ENCODE data around the gene NEK2.
"Not testable (repeated sequence)": the region's sequence is repeated elsewhere in the genome, so short reads cannot be mapped to it uniquely, and the experiment has no call there.

The NEK2 gene

GRCh38 chr1:211632117-211632807, 43.2 kb downstream of the NEK2 start:
- no peak for DNase-seq

DNA sequence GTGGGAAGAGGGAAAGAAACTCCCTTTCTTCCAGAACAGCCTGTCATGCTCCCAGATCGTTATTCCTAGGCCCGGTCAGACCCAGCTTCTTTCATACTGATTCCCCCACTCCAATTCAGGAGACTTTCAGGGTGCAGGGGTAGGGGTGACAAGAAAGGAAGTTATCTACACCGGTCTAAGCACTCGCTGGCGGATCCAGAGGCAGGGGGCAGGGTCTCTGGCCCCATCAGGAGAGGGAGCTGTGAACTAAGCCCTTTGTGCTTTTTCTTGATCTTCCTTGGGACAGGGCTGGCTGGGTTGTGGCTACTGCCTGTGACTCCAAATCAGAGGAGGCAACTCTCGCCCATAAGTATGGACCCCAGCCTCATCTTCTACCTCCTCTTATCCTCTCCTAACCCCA, 44.3 kb downstream of the NEK2 start:
- DNase-seq = no peak

GRCh38 chr1:211630236-211631081, 45.0 kb downstream of the NEK2 start:
- DNase-seq = no peak

GRCh38 chr1:211628417-211628816, 47.0 kb downstream of the NEK2 start:
- DNase-seq = no peak

GRCh38 chr1:211627259-211627658, 48.2 kb downstream of the NEK2 start:
- DNase-seq = no peak

GRCh38 chr1:211625866-211626265, 49.6 kb downstream of the NEK2 start:
- not testable (repeated sequence) for DNase-seq

DNA sequence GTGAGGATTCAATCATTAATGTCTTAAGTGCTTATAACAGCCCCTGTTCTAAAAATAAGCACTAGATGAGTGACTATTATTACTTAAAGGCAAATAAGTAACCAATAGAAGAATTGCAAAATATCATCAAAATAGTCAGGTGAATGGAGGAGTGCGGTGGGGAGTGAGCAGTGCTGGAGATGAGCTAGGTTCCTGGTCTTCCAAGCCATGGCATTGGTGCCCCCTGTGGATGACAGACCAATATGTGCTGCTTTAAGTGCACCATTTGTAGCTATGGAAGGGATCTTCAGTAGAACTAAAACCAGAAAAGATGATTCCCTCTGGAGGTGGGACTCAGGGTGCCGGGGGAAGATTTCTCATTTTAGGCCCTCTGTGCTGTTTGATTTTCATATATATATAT, 50.4 kb downstream of the NEK2 start:
- no peak for DNase-seq

- DNase-seq = no peak
These were observed 51.9 kb downstream of the NEK2 start for GRCh38 chr1:211623515-211623914.

DNA sequence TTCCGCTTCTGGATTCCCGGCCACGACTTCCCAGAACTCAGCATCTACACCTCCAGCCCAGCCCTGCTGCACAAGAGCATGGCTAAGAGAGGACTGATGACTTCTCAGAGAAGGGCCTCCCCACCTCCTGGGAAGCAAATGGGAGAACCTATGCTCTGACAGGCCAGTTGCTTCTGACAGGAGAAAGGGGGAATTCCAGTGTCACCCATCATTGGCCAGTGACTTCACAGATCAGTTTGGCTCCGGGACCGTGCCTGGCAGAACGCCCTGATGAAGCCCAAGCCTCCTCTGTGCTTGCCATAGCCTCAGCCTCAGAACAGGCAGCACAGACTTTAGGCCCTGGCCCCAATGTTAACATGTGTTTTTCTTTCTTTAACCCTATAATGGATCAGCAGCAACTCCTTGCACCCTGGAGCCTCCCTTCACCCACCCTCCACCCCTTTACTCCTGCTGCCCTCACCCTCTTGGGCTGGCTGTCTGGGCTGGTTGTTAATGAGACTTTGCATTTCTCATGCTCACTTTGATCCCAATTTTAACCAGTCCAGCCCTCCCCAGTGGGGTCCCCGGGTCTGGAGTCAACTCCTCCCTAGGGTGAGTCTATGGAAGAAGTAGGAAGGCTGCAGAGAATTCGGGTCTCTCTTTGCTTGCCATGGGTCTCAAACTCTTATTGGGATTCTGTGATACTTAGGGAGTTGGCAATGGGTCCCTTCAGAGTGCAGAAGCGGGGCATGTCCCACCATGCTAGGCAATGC, 53.8 kb downstream of the NEK2 start:
- no peak for DNase-seq

DNA sequence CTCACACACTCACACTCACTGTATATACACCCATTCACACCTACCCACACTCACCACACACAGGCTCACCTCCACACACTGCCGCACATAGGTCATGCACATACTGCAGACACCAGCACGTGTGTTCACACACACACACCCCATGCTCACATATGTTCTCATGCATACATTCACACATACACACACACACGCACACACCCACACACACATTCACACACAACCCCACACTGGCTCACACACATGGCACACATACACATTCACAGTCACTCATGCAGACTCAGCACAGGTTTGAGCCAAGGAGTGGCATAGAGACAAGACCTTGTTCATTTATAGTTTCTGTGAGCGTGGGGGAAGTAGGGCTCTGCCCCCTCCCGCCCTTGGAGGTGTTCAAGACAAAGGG, 55.3 kb downstream of the NEK2 start:
- DNase-seq = no peak

- no peak for DNase-seq
These were observed 56.1 kb downstream of the NEK2 start for GRCh38 chr1:211619033-211619996.

DNA sequence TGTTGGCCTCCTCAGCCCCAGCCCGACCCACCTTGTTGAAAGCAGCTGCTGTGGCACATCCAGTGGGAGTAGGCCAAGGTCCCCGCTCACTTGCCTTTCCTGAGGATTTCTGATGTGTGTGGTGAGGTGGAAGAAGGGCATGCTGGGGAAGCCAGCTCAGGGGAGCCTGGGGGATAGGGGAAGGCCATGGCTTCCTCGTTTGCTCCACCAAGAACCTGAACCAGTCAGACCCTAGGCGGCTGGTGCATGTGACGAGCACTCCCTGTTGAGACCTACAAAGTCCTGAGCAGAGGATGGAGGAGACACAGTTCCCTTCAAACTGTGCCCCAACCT, 58.5 kb downstream of the NEK2 start:
- DNase-seq = no peak

GRCh38 chr1:211616231-211616964, 59.0 kb downstream of the NEK2 start:
- DNase-seq = no peak

- no peak for DNase-seq
These were observed 60.8 kb downstream of the NEK2 start for GRCh38 chr1:211614615-211615014.

DNA sequence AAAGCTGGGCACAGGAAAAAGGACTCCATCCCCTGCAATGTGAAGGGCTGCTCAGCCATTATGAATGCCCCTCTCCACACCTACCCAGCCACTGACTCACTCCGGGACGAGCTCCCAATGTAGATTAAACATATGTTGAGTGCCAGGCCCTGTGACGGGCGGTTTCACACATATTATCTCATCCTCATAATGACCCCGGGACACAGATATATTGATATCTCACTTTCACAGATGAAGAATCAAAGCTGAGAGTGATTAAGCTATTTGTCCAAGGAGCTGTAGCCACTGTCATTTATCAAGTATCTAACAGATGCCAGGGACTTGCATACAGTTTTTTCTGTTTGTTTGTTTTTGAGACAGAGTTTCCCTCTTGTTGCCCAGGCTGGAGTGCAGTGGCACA, 61.5 kb downstream of the NEK2 start:
- DNase-seq = no peak

GRCh38 chr1:211613108-211613947, 62.1 kb downstream of the NEK2 start:
- DNase-seq = no peak

- no peak for DNase-seq
These were observed 62.7 kb downstream of the NEK2 start for GRCh38 chr1:211612786-211613107.
